Measurements from ENCODE around the gene TULP1.

DNA sequence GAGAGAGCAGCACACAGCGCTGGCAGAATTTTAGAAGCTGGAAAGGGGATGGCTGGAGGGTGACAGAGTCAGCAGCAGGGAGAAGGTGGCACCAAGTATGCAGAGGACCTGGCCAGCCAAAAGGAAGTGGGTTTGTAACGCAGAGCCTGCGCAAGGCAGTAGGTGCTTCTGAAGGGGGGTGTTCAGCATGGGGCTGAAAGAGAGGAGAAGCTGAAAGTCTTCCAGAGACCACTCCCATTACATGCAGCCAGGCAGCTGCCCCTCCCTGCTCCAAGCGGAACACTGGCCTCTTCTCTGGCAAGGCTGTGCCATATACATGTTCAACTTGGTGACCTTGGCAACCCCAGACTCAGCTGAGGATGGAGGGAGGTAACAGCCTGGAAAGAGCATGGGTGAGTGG is 42.1 kb upstream of the TULP1 start:
- TF ChIP-seq, protein P1, sequence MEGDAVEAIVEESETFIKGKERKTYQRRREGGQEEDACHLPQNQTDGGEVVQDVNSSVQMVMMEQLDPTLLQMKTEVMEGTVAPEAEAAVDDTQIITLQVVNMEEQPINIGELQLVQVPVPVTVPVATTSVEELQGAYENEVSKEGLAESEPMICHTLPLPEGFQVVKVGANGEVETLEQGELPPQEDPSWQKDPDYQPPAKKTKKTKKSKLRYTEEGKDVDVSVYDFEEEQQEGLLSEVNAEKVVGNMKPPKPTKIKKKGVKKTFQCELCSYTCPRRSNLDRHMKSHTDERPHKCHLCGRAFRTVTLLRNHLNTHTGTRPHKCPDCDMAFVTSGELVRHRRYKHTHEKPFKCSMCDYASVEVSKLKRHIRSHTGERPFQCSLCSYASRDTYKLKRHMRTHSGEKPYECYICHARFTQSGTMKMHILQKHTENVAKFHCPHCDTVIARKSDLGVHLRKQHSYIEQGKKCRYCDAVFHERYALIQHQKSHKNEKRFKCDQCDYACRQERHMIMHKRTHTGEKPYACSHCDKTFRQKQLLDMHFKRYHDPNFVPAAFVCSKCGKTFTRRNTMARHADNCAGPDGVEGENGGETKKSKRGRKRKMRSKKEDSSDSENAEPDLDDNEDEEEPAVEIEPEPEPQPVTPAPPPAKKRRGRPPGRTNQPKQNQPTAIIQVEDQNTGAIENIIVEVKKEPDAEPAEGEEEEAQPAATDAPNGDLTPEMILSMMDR (IDR thresholded peaks at IDR 0.05; ENCODE audit: insufficient read depth, low read length, poor library complexity, severe bottlenecking): no peak
- no peak for TF ChIP-seq EZH2phosphoT487 (conservative IDR thresholded peaks at IDR 0.05; ENCODE audit: low read length)

All from SU-DHL-6 (cell line).